Neural progenitor cell (in vitro differentiated cells): ENCODE data around the gene HAS3. TPM values are rescaled to one million over a fixed set of nuclear protein-coding genes. Genes with fewer than 3 reads are reported as not detected.

Source experiments
- DNase-seq: peaks from one replicate; pipeline ENCODE4 v3.0.0-alpha.2; 2016; ENCODE audit warnings: low spot score
- H2AFZ ChIP-seq: fragments of 200-600 bp; sonication (generic); replicated peaks from 2 replicates; pipeline ENCODE4 v1.6.1; 2016; ENCODE audit warnings: antibody characterized with exemption
- H3F3A ChIP-seq: fragments of 200-600 bp; sonication (generic); 2 replicates; pipeline ENCODE4 v1.6.1; 2016; ENCODE audit warnings: antibody characterized with exemption, low read depth
- H3K27ac ChIP-seq: fragments of 200-600 bp; sonication (generic); 2 replicates; pipeline ENCODE4 v1.5.1; 2016; ENCODE audit warnings: mild to moderate bottlenecking
- H3K27me3 ChIP-seq: fragments of 200-600 bp; sonication (generic); 2 replicates; pipeline ENCODE4 v1.6.1; 2016; ENCODE audit warnings: mild to moderate bottlenecking, moderate library complexity
- H3K36me3 ChIP-seq: fragments of 200-600 bp; sonication (generic); 2 replicates; pipeline ENCODE4 v1.5.1; 2016
- H3K4me1 ChIP-seq: fragments of 200-600 bp; sonication (generic); 2 replicates; pipeline ENCODE4 v1.6.1; 2016; ENCODE audit warnings: mixed run types
- H3K4me2 ChIP-seq: fragments of 200-600 bp; sonication (generic); 2 replicates; pipeline ENCODE4 v1.6.1; 2016
- H3K4me3 ChIP-seq: fragments of 200-600 bp; sonication (generic); 2 replicates; pipeline ENCODE4 v1.5.1; 2016
- H3K79me2 ChIP-seq: fragments of 200-600 bp; sonication (generic); 2 replicates; pipeline ENCODE4 v1.6.1; 2016; ENCODE audit warnings: low read depth
- H3K9ac ChIP-seq: fragments of 200-600 bp; sonication (generic); 2 replicates; pipeline ENCODE4 v1.6.1; 2016
- H3K9me3 ChIP-seq: fragments of 200-600 bp; sonication (generic); 2 replicates; pipeline ENCODE4 v1.5.1; 2016; ENCODE audit warnings: low read depth
- H4K20me1 ChIP-seq: fragments of 200-600 bp; sonication (generic); 2 replicates; pipeline ENCODE4 v1.6.1; 2016; ENCODE audit warnings: low read depth
- H3K27ac Mint-ChIP-seq: 3 replicates; pipeline ENCODE4 v1.8.0; 2021; ENCODE audit warnings: mixed read lengths
- H3K27me3 Mint-ChIP-seq: 2 replicates; pipeline ENCODE4 v1.8.0; 2022; ENCODE audit warnings: low read depth, mild to moderate bottlenecking, inconsistent platforms, moderate library complexity, mixed read lengths; ENCODE audit not compliant: insufficient read depth
- H3K36me3 Mint-ChIP-seq: 3 replicates; pipeline ENCODE4 v1.8.0; 2021; ENCODE audit warnings: mixed read lengths
- H3K4me1 Mint-ChIP-seq: 3 replicates; pipeline ENCODE4 v1.8.0; 2021; ENCODE audit warnings: mixed read lengths
- H3K4me3 Mint-ChIP-seq: 3 replicates; pipeline ENCODE4 v1.8.0; 2021; ENCODE audit warnings: mild to moderate bottlenecking, moderate library complexity, mixed read lengths
- H3K9me3 Mint-ChIP-seq: 3 replicates; pipeline ENCODE4 v1.8.0; 2020; ENCODE audit warnings: mixed read lengths
- CTCF ChIP-seq: fragments of 200-600 bp; sonication (generic); IDR thresholded peaks from 2 replicates; pipeline ENCODE4 v1.5.1; 2017; ENCODE audit warnings: antibody characterized with exemption, mild to moderate bottlenecking
- EZH2 ChIP-seq: fragments of 200-600 bp; sonication (generic); IDR thresholded peaks from 2 replicates; pipeline ENCODE4 v1.6.1; 2017; ENCODE audit warnings: antibody characterized with exemption, mild to moderate bottlenecking, moderate library complexity
- EZH2phosphoT487 ChIP-seq: fragments of 200-600 bp; sonication (generic); IDR thresholded peaks from 2 replicates; pipeline ENCODE4 v1.6.1; 2017; ENCODE audit warnings: antibody characterized with exemption
- total RNA-seq: library from RNA; depleted of rRNA; stranded (reverse); fragments of >200 nt; gene quantifications from 2 replicates; pipeline ENCODE4 v1.2.3, GENCODE V29; 2015; ENCODE audit warnings: low replicate concordance

The HAS3 gene
- total RNA-seq, 1 donor from 2014 or later = 2.5 TPM

GRCh38 chr16:69095193-69095592, 10.3 kb upstream of the HAS3 start:
- no peak overlapping the region for H3K9ac ChIP-seq
- H2AFZ ChIP-seq = no peak overlapping the region
- H3K4me3 ChIP-seq = no peak overlapping the region
- no peaks in the 10 kb centered on the region for H3K36me3 ChIP-seq
- peaks cover 19% of the 10 kb centered on the region for H3F3A ChIP-seq
- no peaks in the 10 kb centered on the region for H3K79me2 ChIP-seq
- H3K9me3 Mint-ChIP-seq = no peaks in the 10 kb centered on the region
- H3K27me3 Mint-ChIP-seq = peaks cover 4% of the 10 kb centered on the region
- no peaks in the 10 kb centered on the region for H3K36me3 Mint-ChIP-seq
- no peak for DNase-seq
- H3K4me3 Mint-ChIP-seq = no peak overlapping the region
- H3K9me3 ChIP-seq = no peaks in the 10 kb centered on the region
- H3K27ac Mint-ChIP-seq = no peak overlapping the region
- no peaks in the 10 kb centered on the region for H4K20me1 ChIP-seq
- H3K4me2 ChIP-seq = no peak overlapping the region
- H3K27me3 ChIP-seq = no peaks in the 10 kb centered on the region
- TF ChIP-seq CTCF = no peak
- no peak for TF ChIP-seq EZH2phosphoT487
- TF ChIP-seq EZH2 = no peak
- H3K4me1 Mint-ChIP-seq = peaks cover 12% of the 10 kb centered on the region
- peaks cover 5% of the 10 kb centered on the region for H3K4me1 ChIP-seq
- H3K27ac ChIP-seq = no peak overlapping the region

- Histone ChIP-seq H3F3A (peaks cover 24% of the 10 kb centered on the region), H3K4me3 (no peak overlapping the region), H3K9me3 (no peaks in the 10 kb centered on the region), H3K27ac (no peak overlapping the region), H3K9ac (no peak overlapping the region), H4K20me1 (no peaks in the 10 kb centered on the region), H3K27me3 (peaks cover 3% of the 10 kb centered on the region), H3K4me1 (peaks cover 24% of the 10 kb centered on the region), H3K79me2 (no peaks in the 10 kb centered on the region), H3K4me2 (peak overlapping the region; percentile 31), H2AFZ (peak overlapping the region; percentile 42), H3K36me3 (no peaks in the 10 kb centered on the region)
- Mint-ChIP-seq H3K4me1 (peaks cover 41% of the 10 kb centered on the region), H3K27ac (peak overlapping the region; percentile 93), H3K27me3 (peaks cover 7% of the 10 kb centered on the region), H3K9me3 (no peaks in the 10 kb centered on the region), H3K4me3 (peak overlapping the region; percentile 66), H3K36me3 (no peaks in the 10 kb centered on the region)
- TF ChIP-seq EZH2phosphoT487 (no peak), EZH2 (no peak), CTCF (no peak)
- no peak for DNase-seq
These were observed 5.3 kb upstream of the HAS3 start for GRCh38 chr16:69100071-69100691.

DNA sequence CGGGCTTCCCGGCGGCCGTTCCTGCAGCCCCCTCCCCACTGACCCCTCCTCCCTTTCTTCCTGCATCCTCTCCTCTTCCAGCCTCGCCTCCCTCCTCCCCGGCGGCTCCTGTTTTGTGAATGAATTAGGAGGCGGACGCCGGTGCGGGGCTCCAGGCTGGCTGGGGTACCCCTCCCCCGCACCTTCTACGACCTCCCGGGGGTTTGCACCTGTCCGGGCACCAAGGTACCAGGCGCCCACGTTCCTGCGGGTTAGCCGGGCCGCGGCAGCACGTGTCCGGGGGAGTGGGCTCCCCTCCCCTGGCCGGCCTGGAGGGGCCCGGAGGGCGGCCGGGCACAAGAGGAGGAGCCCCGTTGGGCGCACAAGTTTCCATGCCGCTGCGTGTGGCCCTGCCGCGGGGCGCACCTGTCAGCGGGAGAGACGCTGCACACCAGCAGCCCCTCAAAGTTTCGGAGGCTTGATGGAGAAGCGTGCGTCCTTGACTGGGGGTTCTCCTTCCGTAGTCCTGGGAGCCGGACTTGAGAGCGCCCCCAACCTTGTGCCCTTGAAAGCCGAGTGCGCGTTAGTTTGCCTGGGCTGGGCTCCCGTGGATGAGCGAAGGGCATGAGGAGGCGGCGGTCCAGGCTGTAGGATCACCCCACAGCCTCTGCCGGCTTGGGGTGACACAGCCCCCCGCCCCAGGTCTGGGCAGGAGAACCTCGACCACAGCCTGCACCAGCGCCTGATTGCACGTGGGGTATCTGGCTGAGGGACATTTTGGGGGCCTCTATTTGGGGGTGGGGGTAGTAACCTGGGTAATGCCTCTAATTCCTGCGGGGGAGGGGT, 1.2 kb downstream of the HAS3 start:
- no peak for TF ChIP-seq EZH2phosphoT487
- no peak for TF ChIP-seq EZH2
- TF ChIP-seq CTCF = no peak
- no peak overlapping the region for H3K9ac ChIP-seq
- peaks cover 47% of the 10 kb centered on the region for H3K4me1 Mint-ChIP-seq
- H3K27ac ChIP-seq = no peak overlapping the region
- no peaks in the 10 kb centered on the region for H3K79me2 ChIP-seq
- H3K36me3 ChIP-seq = no peaks in the 10 kb centered on the region
- peaks cover 20% of the 10 kb centered on the region for H4K20me1 ChIP-seq
- H3K27me3 Mint-ChIP-seq = peaks cover 14% of the 10 kb centered on the region
- peaks cover 9% of the 10 kb centered on the region for H3K36me3 Mint-ChIP-seq
- peak; percentile 76 for DNase-seq
- H2AFZ ChIP-seq = peak overlapping the region; percentile 67
- H3K27me3 ChIP-seq = peaks cover 6% of the 10 kb centered on the region
- peaks cover 37% of the 10 kb centered on the region for H3F3A ChIP-seq
- peak overlapping the region; percentile 86 for H3K4me3 Mint-ChIP-seq
- H3K9me3 ChIP-seq = no peaks in the 10 kb centered on the region
- H3K4me3 ChIP-seq = peak overlapping the region; percentile 90
- no peak overlapping the region for H3K27ac Mint-ChIP-seq
- H3K9me3 Mint-ChIP-seq = no peaks in the 10 kb centered on the region
- H3K4me1 ChIP-seq = peaks cover 28% of the 10 kb centered on the region
- H3K4me2 ChIP-seq = peak overlapping the region; percentile 100
